Stimulated activated naive CD4-positive, alpha-beta T cell (primary cell): Measurements from ENCODE around the gene GH1.
A peak's percentile ranks its signal among the peaks of the same experiment; 100 is the strongest.
"Not testable (repeated sequence)": the region's sequence is repeated elsewhere in the genome, so short reads cannot be mapped to it uniquely, and the experiment has no call there.

Source experiments
- DNase-seq, 6 experiments: peaks; one replicate each; lab custom pipeline; 2025; lab: John Stamatoyannopoulos, UW

The GH1 gene

DNA sequence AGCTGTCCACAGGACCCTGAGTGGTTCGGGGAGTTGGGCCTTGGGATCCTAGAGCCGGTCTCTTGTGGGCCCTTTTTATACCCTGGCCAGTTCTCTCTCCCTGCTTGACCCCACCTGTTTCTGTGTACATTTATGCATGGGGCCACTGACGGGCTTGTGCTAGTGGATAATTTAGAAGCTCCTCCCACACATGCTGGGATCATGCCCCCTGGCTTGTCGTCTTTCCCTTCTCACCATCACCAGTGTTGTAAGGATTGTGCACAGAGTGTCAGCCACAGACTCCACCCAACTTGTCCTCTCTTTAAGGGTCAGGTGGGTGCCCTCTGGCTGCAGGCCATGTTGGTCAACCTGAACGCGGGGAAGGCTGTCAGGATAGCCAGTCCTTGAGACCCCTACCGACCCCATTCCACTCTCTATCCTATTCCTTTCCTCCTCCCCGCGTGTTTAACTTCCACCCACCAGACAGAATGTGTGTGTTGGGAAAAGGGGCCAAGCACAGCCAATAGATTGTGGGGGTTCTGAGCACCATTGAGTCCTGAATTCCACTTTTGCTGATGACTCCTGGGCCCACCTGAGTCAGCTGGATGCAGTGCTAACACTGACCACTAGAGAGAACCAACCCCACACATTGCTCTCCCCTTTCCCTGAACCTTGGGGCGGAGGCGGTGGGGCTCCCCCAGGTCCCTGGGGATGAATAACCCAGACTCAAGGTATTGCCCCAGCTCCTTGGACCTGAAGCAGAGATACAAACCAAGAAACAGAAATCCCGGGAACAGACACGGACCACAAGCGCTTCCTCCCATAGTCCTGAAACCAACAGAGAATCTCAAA is 21.9 kb downstream of the GH1 start, which contains the start of gene CSH1:
TSS of gene CSH1 (minus strand) at position 51 of the 831 bp plus-strand sequence. CDS start 63 bp downstream, outside the sequence.
- DNase-seq = not testable (repeated sequence)

DNA sequence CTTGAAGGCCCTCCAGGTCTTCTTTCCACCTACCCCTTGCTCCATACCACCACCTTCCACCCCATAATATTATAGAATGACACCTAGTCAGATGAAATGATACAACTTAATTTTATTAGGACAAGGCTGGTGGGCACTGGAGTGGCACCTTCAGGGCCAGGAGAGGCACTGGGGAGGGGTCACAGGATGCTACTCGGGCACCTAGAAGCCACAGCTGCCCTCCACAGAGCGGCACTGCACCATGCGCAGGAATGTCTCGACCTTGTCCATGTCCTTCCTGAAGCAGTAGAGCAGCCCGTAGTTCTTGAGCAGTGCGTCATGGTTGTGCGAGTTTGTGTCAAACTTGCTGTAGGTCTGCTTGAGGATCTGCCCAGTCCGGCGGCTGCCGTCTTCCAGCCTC is 23.8 kb downstream of the GH1 start:
- not testable (repeated sequence) for DNase-seq

DNA sequence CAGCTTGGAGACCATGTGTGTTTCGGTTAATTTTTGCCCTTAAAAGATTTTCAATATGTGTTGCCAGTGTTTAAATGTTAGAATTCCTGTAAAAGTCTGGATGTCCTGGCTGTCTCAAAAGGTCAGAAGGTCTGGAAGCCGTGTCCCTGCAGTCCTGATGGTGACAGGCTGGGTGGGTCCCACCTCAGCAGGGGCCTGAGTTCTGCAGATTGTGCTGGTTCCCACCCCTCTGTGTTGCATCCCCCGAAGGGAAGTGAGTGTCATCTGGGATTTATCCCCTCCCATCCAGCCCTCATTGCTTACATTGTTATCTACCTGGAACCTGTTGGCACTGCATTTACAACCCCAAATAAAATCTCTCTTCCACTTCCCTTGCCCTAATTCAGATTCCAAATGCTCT is 24.6 kb downstream of the GH1 start:
- not testable (repeated sequence) for DNase-seq

DNA sequence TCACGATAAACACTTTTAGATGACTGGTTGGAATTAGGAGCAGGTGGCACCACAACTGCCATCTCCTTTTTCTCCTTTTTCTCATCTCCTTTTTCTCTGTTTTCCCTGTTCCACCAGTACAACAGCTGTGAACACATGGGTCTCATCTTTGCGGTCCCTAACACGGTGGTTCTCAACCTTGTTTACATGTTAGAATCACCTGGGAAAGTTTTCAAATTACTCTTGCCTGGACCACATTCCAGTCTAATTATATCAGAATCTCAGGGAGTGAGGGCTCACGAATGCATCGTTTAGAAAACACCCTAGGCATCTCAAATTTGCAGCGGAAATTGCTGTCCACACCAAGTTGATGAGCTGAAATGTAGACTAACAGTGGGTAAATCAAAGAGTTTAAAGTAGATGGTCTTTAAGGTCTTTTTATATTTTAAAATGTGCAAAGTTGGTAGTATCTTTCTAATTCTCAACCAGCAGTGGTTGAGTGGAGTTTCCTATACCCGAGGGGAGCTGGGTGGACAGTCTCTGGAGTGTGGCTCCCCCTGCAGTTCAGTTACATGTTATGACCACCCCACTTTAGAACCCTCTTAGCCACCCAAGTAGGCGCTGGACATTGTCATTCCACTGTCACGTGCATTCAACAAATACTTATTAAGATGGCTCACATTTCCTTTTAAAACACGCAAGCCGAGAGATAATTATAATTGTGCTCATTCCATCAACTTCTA is 26.2 kb downstream of the GH1 start:
- not testable (repeated sequence) for DNase-seq

DNA sequence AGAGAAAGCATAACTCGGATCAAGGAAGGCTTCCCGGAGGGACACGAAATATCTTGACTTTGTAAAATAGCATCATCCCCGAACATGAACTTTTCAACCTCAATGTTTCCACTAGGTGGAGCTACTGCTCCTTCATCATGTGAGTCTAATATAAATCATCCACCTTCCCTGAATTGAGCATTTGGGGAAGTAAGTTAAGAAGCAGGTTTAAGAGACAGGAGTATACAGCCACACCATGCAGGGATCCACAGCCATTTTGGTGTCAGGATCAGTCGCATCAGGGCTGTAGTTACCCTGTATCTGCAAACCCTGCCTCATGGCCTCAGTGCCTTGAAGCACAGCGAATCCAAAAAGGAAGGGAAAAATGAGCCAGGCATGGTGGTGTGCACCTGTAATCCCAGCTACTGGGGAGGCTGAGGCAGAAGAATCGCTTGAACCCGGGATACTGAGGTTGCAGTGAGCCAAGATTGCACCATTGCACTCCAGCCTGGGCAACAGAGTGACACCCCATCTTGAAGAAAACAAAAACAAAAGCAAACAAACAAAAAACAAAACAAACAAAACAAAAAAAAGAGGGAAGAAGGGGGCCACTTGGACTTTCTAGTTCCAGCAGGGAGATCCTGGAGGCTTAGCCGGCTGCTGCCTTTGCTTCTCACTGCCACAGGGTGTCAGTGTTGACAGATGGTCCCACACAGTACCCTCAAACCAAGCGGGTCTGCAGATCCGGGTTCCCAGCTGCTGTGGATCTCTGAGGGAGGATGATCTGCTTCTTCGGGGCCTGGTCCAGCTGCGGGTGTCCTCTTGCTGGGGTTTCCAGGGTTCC is 29.4 kb downstream of the GH1 start:
- DNase-seq = peak in 2 of 6 experiments; percentile 27 to 42

DNA sequence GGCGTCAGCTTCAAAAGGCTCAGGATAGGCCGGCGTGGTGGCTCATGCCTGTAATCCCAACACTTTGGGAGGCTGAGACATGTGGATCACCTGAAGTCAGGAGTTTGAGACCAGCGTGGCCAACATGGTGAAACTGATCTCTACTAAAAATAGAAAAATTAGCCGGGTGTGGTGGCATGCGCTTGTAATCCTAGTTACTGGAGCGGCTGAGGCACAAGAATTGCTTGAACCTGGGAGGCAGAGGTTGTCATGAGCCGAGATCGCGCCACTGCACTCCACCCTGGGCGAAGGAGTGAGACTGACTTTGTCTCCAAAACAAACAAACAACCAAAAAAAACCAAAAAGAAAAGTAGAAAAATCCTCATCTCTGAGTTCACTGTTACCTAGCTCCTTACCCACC is 33.5 kb downstream of the GH1 start:
- DNase-seq = not testable (repeated sequence)

DNA sequence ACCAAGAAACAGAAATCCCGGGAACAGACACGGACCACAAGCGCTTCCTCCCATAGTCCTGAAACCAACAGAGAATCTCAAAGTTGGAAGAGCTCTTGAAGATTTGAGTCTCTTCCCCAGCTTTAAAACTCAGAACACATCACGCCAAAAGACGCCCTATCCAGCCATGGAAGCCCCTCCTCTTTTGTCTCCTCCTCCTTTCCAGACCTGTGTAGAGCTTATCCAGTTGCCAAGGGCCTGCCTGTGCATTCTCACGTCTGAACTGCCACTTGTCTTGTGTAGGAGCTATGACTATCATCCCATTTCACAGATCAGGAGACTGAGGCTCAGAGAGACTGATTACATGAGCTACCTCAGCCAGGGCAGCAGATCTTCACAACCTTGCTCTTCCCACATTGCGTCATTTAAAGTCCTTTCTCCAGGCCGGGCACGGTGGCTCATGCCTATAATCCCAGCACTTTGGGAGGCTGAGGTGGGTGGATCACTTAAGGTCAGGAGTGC is 36.0 kb downstream of the GH1 start:
- not testable (repeated sequence) for DNase-seq

DNA sequence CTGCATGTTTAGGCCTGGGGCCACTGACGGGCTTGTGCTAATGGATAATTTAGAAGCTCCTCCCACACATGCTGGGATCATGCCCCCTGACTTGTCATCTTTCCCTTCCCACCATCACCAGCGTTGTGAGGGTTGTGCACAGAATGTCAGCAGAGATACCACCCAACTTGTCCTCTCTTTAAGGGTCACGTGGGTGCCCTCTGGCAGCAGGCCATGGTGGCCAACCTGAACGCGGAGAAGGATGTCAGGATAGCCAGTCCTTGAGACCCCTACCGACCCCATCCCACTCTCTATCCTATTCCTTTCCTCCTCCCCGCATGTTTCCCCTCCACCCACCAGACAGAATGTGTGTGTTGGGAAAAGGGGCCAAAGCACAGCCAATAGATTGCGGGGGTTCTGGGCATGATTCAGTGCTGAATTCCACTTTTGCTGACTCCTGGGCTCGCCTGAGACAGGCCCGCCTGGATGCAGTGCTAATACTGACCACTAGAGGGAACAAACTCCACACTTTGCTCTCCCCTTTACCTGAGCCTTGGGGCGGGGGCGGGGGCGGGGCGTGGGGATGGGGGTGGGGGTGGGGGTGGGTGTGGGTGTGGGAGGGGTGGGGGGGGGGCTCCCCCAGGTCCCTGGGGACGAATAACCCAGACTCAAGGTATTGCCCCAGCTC is 36.6 kb downstream of the GH1 start, which contains the start of gene GH2:
TSS of gene GH2 (minus strand) at position 10 of the 667 bp plus-strand sequence. CDS start 143 bp downstream, outside the sequence.
- DNase-seq = peak; percentile 19 to 62 (median 44)

DNA sequence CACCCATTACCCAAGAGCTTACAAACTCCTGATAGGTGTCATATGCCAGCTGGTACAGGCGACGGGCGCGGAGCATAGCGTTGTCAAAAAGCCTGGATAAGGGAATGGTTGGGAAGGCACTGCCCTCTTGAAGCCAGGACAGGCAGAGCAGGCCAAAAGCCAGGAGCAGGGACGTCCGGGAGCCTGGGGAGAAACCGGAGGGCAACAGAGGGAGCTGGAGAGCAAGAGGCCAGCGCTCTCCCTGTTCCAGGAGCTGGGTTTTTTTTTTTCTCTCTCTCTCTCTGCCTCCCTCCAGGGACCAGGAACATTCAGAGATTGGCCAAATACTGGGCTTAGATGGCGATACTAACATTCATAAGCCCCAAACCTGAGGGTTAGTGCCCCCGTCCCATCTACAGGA is 37.3 kb downstream of the GH1 start:
- DNase-seq = not testable (repeated sequence)

DNA sequence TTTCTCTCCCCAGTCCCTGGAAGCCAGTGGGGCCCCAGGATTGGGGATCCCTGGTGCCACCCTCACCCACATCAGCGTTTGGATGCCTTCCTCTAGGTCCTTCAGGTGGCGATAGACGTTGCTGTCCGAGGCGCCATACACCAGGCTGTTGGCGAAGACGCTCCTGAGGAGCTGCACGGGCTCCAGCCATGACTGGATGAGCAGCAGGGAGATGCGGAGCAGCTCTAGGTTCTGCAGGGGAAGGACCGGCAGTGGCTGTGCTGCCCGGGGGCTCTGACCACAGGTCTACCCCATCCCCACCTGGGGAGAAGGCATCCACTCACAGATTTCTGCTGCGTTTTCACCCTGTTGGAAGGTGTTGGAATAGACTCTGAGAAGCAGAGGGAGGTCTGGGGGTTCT is 37.9 kb downstream of the GH1 start:
- no peak for DNase-seq

DNA sequence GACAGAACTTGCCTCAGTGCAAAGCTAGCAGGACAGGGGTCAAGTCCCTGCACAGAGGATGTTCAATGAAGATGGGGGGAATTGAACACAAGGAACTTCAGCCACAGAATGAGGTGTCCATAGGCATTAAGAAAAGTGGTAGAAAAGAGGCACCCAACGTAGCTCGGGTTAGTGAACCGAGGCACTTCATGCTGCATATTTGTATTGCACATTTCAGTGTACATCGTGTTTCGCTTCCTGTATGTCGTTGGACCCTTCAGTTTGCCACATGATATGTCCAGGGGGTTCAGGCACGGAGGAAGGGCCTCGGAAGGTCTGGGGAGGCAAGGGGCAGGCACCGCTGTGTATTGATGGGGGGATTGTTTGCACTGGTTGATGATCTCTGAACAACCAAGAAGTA is 40.2 kb downstream of the GH1 start:
- not testable (repeated sequence) for DNase-seq

DNA sequence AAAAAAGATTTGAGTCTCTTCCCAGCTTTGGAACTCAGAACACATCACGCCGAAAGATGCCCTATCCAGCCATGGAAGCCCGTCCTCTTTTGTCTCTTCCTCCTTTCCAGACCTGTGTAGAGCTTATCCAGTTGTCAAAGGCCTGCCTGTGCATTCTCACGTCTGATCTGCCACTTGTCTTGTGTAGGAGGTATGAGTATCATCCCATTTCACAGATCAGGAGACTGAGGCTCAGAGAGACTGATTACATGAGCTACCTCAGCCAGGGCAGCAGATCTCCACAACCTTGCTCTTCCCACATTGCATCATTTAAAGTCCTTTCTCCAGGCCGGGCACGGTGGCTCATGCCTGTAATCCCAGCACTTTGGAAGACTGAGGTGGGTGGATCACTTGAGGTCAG is 43.9 kb downstream of the GH1 start:
- not testable (repeated sequence) for DNase-seq

DNA sequence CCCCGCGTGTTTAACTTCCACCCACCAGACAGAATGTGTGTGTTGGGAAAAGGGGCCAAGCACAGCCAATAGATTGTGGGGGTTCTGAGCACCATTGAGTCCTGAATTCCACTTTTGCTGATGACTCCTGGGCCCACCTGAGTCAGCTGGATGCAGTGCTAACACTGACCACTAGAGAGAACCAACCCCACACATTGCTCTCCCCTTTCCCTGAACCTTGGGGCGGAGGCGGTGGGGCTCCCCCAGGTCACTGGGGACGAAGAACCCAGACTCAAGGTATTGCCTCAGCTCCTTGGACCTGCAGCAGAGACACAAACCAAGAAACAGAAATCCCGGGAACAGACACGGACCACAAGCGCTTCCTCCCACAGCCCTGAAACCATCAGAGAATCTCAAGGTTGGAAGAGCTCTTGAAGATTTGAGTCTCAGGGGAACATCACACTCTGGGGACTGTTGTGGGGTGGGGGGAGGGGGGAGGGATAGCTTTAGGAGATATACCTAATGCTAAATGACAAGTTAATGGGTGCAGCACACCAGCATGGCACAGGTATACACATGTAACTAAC is 44.5 kb downstream of the GH1 start:
- not testable (repeated sequence) for DNase-seq

DNA sequence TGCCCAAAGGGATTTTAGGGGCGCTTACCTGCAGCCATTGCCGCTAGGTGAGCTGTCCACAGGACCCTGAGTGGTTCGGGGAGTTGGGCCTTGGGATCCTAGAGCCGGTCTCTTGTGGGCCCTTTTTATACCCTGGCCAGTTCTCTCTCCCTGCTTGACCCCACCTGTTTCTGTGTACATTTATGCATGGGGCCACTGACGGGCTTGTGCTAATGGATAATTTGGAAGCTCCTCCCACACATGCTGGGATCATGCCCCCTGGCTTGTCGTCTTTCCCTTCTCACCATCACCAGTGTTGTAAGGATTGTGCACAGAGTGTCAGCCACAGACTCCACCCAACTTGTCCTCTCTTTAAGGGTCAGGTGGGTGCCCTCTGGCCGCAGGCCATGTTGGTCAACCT is 45.1 kb downstream of the GH1 start, which contains the start of gene CSH2:
TSS of gene CSH2 (minus strand) at position 101 of the 400 bp plus-strand sequence. CDS start at position 38, 63 bp downstream.
- DNase-seq = not testable (repeated sequence)

DNA sequence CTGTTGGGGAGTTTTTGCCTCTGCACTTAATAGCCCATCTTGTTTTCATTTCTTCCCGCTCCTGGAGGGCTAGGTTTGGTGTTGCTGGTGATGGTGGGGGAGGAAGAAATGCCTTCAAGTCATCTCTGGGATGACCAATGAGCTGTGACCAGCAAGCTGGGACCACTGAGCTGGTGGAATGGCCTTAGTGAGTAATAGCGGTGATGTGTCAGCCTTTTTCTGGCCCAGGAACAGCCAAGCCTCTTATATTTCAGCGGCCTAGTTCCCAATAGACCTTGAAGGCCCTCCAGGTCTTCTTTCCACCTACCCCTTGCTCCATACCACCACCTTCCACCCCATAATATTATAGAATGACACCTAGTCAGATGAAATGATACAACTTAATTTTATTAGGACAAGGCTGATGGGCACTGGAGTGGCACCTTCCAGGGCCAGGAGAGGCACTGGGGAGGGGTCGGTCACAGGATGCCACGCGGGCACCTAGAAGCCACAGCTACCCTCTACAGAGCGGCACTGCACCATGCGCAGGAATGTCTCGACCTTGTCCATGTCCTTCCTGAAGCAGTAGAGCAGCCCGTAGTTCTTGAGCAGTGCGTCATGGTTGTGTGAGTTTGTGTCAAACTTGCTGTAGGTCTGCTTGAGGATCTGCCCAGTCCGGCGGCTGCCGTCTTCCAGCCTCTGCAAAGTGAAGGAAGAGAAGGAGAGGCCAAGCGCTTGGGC is 46.8 kb downstream of the GH1 start:
- not testable (repeated sequence) for DNase-seq

DNA sequence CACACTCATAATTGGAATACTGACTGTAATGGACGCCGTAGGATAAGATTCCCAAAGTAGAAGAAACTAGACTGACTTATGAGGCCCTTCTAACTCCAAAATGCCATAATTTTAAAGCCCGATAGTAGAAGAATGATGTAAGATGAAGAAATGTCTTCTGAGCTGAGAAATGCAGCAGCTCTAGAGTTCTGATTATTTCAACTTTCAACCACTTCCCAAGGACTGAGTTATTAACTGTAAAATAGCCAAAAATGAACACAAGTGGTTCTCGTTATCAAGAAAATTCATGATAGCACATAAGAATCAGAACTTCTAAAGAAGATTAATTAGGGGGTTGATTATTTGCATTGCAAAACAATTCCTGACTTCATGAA is 48.4 kb downstream of the GH1 start:
- DNase-seq = not testable (repeated sequence)

DNA sequence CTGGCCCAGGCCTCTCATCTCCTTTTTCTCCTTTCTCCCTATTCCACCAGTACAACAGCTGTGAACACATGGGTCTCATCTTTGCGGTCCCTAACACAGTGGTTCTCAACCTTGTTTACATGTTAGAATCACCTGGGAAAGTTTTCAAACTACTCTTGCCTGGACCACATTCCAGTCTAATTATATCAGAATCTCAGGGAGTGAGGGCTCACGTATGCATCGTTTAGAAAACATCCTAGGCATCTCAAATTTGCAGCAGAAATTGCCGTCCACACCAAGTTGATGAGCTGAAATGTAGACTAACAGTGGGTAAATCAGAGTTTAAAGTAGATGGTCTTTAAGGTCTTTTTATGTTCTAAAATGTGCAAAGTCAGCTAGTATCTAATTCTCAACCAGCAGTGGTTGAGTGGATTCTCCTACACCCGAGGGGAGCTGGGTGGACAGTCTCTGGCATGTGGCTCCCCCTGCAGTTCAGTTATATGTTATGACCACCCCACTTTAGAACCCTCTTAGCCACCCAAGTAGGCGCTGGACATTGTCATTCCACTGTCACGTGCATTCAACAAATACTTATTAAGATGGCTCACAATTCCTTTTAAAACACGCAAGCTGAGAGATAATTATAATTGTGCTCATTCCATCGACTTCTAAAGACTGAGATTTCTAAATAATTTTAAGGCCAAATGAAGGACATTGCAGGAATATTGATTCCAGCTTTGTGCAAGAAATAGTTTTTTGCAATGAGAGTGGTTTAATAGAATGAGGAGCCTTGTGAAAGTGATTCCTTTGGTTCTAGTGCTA is 48.9 kb downstream of the GH1 start:
- DNase-seq = not testable (repeated sequence)
